NCI-H2196 (cell line): ENCODE measurements around the gene ADGRF5.

Experiments used
- DNase-seq: peaks from one replicate; lab custom pipeline; 2025; ENCODE audit not compliant: unreplicated experiment; lab: John Stamatoyannopoulos, UW

Gene ADGRF5

DNA sequence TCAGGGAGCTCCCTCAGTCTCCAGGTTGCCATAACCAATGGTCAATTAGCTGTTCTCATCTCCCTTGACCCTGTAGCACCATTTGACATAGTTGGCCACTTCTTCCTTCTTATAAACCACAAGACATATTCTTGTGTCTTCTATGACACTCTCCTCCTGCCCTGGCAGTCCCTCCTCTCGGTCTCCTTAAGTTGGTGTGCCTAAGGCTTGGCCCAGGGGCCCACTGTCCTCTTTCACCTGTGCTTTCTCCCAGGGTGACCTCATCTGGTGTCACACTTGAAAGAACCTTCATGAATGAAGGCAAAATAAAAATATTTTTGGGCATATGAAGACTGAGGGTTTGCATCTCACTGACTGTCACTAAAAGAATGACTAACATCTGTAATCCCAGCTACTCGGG lies 9.7 kb upstream of the ADGRF5 start:
- DNase-seq, result no peak

GRCh38 chr6:46930331-46930730 lies 8.6 kb upstream of the ADGRF5 start:
- DNase-seq, result no peak

- no peak for DNase-seq
Measured at GRCh38 chr6:46927066-46927465, 5.3 kb upstream of the ADGRF5 start.

DNA sequence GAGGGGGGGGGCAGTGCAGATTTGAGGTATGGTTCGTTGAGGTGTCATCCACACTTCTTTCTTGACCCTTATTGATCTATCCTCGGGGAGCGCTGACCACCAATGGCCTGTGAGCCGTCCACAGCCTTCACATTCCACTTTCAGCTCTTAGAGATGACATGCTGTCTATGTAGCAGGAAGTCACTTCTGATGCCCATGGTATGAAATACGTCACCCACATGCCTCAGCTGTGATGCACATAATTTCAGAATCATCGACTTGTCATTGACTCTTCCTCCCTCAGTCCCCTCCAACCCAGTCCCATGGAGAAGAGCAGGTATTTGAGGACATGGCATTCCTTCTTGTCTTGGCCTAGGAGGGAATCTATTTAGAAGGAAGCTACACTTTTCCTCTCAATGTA lies 4.7 kb upstream of the ADGRF5 start:
- no peak for DNase-seq

DNA sequence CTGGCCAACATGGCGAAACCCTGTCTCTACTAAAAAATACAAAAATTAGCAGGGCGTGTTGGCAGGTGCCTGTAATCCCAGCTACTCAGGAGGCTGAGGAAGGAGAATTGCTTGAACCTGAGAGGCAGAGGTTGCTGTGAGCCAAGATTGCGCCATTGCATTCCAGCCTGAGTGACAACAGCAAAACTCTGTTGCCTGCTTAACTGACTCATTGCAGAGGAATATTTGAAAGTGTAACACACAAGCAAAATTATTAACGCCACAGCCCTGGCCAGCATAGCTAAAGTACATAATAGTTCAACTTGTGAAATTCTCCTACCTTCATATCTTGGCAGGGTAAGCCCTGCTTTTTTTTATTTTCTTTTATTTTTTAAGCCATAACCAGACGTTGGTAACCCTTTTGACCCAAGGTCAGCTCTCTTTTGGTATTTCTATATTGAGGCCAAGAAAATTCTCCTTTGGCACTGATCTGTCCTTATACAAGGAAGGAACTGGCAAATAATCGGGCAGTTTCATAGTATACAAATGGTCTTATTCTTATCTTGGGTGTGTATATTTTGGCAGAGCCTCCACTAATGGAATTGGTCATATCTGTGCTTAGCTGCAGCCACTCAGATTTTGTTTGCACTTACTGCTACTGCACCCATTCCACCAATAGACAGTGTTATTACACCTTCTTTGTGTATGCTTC lies 4.0 kb upstream of the ADGRF5 start:
- no peak for DNase-seq

DNA sequence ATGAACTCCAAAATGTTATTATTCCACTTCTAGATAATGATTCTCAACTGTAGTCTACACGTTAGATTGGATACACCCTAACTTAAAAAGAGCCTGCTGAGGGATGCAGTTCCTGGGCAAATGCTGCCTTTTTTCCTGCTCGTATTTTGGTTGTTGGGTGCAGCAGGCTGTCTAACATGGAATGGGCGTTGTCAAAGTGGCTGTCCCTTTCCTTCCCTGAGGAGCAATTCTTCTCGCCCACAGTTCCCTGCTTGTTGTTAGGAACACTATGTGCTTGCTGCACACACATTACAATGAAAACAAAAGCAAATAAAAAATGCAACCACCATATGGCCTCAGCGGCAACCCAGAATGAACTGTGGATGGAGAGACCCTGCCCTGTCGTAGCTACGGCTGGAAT lies 1.7 kb upstream of the ADGRF5 start:
- no peak for DNase-seq

DNA sequence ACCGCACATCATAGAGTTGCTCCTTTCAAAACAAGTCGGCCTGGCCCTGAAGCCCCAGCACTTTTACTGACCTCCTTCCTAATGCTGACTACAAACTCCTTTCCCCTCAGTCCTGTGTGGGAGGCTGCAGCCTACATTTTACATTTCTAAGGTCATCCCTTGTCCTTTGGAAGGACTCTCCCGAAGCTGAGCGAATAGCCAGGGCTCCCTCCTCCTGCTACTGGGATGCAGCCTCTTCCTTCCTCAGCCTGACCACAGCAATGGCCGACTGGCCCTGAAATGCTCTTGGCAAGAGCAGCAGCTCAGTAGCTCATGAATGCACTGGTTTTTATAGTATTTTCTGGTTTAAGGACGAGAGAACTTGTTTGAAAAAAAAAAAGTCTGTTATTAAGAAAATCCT lies 679 bp downstream of the ADGRF5 start:
- no peak for DNase-seq

GRCh38 chr6:46918806-46919205 lies 2.9 kb downstream of the ADGRF5 start:
- DNase-seq, result no peak

- no peak for DNase-seq
Measured at GRCh38 chr6:46917002-46917545, 4.7 kb downstream of the ADGRF5 start.

GRCh38 chr6:46915866-46916265 lies 5.9 kb downstream of the ADGRF5 start:
- DNase-seq, result no peak

DNA sequence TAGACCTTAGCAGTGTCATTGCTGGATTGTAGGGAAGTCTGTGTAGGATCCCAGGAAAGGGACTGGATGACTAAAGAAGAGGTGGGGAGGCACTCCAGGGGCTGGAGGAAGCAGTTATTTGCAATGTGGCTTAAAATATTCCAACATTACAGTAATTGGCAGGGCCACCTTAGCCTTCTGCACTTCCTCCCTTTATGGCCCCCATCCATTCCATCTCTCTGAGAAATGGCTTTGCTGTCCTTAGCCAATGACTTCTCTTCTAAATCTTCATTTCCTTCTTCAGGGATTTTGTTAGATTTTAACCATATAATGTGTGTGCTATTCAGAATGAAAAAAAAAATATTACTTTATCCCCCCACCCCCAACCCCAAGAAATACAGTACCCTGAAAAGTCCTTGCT lies 6.4 kb downstream of the ADGRF5 start:
- no peak for DNase-seq

DNA sequence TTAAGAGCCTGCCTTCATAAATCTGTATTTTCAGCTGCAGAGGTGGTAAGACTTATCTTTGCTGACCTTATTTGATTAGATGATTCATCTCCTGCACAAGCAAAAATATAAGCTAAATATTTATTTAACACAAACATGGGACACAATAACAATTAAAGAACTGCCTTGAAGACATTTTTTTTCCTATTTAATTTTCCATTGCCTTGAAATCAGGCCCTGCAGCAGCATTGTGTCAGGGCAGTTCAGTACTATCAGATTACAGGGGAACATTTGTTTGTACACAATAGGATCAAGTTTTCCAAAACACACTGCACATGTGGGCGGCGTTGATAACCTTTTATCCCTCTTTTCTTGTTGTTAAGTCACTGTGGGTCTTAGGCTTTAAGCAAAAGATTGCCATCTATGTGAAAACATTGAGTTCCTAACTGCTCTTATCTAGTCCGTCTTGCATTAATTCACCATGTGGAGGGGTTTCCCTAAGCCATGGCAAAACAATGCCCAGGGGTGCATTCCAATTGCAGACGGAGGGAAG lies 7.4 kb downstream of the ADGRF5 start:
- no peak for DNase-seq

GRCh38 chr6:46909371-46909770 lies 12.4 kb downstream of the ADGRF5 start:
- DNase-seq, result no peak

DNA sequence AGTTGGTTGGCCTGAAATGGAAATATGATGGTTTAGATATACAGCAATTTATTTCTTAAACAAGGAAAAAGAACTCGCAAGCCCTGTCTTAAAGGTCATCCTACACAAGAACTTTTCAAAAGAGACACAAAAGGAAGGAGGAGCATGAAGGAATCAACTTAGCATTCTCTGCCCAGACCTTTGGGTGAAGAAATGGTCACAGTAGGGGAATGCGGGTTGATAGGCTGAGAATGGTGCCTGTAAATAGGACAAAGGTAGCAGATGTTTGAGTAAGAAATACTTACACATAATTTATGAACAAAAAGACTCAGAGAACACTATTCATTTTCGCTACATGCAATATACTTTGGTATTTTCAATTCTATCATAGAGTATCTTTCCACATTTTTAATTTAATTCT lies 15.0 kb downstream of the ADGRF5 start:
- no peak for DNase-seq

DNA sequence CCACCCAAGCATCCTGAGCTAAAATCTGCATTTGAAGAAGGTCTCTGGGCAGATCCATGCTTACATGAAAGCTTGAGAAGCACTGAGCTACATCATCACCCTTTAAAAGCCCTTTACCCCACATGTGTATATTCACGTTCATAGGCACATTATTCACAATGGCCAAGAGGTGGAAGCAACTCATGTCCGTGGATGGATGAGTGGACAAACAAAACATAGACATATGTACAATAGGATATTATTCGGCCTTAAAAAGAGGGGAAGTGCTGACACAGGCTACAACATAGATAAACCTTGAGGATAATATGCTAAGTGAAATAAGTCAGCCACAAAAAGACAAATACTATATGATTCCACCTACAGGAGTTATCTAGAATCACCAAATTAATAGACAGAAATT lies 17.6 kb downstream of the ADGRF5 start:
- DNase-seq, result no peak

DNA sequence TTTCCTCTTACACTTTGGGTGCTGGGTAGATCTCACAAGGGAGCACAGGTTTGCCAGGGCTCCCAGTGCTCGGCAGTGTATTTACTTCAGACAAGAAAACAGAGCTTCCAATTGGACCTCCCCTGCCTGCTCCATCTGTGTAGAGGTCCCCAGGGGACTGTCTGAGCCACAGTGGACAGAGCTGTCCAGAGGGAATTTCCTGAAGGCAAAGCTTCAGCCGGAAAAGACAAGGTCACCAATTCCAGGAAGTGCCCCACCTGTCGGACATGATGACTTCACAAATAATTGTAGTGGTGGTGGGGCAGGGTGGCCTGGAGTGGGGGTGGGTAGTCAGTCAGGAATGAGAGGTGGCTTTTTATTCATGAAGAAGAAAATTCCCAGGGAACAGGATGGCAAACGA lies 18.6 kb downstream of the ADGRF5 start:
- DNase-seq, result no peak

DNA sequence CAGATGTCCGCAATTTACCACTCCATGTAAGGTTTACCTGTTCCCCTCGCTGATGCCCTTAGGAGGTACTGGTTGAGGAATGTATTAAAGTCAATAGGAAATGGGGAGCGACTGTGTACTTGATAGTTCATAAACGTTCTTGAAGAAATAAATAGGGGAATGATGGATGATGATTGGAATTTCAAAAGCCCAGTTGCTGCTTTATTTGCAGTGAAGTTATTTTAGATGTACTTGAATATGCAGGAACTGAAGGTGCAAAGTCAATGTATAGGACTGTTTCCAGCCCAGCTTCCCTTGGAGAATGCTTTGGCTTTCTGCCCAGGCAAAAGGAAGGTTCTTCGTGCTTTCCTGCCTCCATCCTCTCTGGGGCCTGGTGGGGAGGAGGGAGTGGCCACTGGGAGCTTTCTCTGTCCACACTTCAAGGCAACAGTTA lies 19.8 kb downstream of the ADGRF5 start:
- no peak for DNase-seq

- DNase-seq, result no peak
Measured at GRCh38 chr6:46900266-46900665, 21.5 kb downstream of the ADGRF5 start.

DNA sequence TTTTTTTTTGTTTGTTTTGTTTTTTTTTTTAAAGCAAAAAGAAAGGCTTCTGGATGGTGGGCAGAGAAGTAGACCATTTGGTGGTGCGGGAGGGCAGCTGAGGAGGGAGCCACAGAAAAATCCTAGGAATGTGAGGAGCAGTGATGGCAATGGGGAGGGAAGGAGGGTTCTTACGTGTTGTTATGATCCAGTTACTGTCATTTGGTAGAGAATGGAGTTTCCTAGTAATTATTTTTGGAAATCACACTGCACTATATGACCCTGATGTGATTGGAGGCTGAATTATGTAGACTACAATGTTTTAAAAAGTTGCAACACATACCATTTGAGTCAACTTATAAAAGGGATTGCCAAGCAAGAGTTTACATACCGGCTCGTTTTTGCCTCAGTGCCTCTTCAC lies 22.1 kb downstream of the ADGRF5 start:
- no peak for DNase-seq

DNA sequence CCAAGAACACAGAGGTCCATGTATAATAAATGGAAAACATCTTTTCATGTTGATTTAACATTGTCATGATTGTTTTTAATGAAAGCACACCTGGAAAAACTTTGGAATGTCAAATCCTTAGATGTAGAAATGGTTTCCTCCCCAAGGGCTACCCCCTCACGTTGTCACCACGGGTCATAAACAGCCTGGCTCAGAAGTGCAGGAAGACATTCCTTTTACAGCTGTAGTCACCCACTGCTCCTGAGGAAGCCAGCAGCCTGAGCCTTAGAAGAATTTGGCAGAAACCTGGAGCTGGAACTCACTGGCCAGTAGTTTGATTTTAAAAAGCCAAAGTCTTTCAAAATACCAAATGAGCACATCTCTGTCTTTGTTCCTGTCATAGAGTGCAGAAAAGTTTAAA lies 23.7 kb downstream of the ADGRF5 start:
- no peak for DNase-seq

- DNase-seq, result no peak
Measured at GRCh38 chr6:46896871-46897270, 24.9 kb downstream of the ADGRF5 start.

DNA sequence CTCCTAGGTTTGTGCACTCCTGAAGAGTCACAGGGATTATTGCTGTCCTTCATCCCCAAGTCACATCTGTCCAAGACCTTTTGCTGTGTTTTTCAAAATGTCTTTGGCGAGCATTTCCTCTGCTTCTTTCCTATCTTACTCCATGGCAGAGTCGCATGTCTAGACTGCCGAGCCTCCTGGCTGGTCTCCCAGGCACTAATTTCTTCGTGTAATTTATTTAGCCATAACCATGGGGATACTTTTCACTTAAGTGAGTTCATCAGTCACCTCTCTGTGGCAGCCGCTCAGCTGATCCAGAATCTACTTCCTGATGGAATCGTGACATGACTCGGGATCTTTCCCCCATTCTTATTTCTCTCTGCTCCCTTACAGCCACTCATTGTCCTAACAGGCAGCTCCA lies 25.8 kb downstream of the ADGRF5 start:
- no peak for DNase-seq

GRCh38 chr6:46894433-46894832 lies 27.3 kb downstream of the ADGRF5 start:
- no peak for DNase-seq
